Activated CD8-positive, alpha-beta memory T cell treated with anti-CD3 and anti-CD28 coated beads for 36 hours (primary cell): ENCODE measurements around the gene CTAGE9. TPM values are rescaled to one million over a fixed set of nuclear protein-coding genes. Genes with fewer than 3 reads are reported as not detected.
"Not testable (repeated sequence)": the region's sequence is repeated elsewhere in the genome, so short reads cannot be mapped to it uniquely, and the experiment has no call there.

ENCODE experiments used
- CTCF ChIA-PET: fragments of 350-600 bp; sonication (Branson Sonifier 250); formaldehyde crosslinking; loops from one replicate; lab custom pipeline; 2021; ENCODE audit warnings: antibody characterized with exemption; lab: Charles Lee
- POLR2A ChIA-PET: fragments of 350-600 bp; sonication (Branson Sonifier 250); formaldehyde crosslinking; loops from one replicate; lab custom pipeline; 2021; ENCODE audit warnings: antibody characterized with exemption; lab: Charles Lee
- total RNA-seq, 2 experiments: library from RNA; stranded (reverse); gene quantifications; one replicate each; pipeline ENCODE4 v1.2.3, GENCODE V29; 2021

Gene CTAGE9
- total RNA-seq = not detected

DNA sequence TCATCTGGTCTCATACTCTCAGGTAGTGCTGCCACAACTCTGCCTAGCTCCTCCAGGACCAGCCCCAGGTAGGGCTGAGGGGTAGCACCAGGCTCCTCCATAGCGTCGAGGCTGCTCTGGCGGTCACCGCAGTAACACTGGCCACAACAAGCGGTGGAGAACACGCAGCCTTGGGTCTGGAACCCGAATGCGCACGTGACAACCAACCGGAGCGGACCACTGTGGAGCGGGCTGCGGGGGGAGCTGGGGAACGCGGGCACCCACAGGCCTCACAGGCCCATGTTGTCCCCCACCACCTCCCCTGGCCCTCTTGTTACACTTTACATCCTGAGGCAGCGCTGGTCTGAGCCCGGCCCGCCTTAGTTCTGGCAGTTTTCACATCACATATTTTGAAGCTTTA lies at the start of gene CTAGE9:
TSS of gene CTAGE9 (minus strand) at position 101 of the 400 bp plus-strand sequence. CDS start at position 101, 0 bp downstream.
- CTCF ChIA-PET, POLR2A ChIA-PET: not testable (repeated sequence)

- ChIA-PET CTCF (no interaction called here), POLR2A (no interaction called here)
These were observed 48.1 kb upstream of the CTAGE9 start for GRCh38 chr6:131758920-131759319.

DNA sequence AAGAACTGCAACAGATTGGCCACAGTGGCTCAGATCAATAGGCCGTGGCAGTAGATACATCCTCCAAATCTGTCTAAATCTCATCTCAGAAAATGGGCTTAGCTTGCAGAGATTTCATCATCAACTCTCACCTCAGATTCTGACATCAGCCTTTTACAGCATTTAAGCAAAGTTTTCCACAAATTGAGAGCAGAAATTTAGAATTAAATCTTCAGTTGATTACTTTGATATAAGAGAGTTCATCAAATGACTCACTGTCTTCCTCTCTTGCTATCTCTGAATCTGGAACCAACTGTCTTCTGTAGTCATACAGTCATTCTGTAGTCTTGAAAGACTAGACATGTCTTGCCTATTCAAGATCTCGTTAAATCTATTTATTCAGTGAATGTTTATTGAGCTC lies 45.2 kb upstream of the CTAGE9 start:
- POLR2A ChIA-PET = no interaction called here
- CTCF ChIA-PET = no interaction called here

DNA sequence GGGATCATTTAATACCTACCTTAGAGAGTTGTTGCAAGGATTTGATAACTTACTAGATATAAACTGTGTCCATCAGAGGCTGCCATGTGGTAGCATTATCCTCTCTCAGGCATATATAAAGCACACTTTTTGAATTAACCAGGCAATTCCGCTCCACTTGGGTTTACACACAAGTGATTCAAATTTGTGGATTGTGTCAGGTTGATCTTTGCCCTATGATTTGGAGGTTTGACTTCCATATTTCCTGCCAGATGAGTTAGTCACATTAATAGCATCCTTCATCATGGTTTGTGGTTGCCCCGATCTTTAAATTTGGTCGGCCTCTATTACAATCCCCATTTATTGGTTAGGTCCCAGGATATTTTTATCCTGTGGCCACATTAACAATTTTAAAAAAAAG lies 44.8 kb upstream of the CTAGE9 start:
- CTCF ChIA-PET = no interaction called here
- POLR2A ChIA-PET = no interaction called here

DNA sequence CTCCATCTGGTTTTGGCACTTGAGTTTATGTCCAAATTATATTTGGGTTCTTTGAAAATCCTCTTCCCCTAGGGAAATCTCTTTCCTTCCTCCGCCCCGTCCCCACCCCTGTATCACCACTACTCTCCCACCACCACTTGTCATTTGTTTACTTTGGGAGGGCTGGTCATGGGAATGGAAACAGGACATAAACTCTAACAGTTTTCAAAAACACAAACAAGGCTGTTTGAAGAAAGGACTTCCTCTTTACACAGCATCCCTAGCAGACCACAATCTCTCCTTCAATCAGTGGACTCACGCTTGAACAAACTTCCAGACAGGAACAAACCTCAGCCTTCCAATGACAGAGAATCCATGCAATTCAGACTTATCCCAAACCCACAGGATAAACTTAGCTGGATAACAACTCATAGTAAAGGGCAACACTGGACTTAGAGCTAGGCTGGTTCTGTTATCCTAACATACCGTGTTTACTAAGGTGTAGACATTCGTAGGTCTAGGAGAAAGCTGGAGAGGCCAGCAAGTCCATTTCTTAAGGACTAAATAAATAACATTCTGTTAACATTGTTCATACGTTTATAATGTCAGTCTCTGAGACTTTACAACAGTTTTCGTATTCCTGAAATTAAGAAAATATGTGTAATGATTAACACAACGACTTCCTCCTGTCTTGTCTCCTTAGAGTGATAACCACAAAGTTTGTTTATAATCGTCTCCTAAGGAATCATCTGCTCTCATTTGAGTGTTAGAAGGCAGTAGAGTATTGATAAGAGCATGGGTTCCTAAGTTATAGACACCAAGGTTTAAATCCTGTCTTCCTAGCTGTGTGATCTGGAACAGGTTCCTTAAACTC lies 44.1 kb upstream of the CTAGE9 start:
- ChIA-PET CTCF (no interaction called here), POLR2A (no interaction called here)

GRCh38 chr6:131754088-131754487 lies 43.3 kb upstream of the CTAGE9 start:
- CTCF ChIA-PET = no interaction called here
- POLR2A ChIA-PET = no interaction called here

DNA sequence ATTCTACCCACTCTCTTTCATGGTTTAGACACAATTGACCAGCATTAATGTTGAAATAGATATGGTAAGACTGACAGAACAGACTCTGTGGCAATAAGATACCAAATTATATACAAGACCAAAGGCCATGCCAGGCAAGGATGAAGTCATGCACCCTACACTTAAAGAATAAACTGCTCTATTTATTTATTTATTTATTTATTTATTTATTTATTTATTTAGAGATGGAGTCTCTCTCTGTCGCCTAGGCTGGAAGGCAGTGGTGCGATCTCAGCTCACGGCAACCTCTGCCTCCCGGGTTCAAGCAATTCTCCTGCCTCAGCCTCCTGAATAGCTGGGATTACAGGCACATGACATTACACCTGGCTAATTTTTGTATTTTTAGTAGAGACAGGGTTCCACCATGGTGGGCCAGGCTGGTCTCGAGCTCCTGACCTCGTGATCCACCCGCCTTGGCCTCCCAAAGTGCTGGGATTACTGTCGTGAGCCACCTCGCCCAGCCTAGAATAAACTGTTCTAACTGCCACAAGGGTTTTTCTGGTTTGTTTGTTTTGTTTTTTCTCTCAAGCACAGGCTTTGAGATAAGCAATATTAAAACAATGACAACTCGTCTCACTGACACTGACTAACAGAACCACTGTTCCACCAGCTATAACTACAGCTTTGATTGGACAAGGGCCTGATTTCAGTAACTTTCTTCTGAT lies 40.3 kb upstream of the CTAGE9 start:
- CTCF ChIA-PET, POLR2A ChIA-PET: not testable (repeated sequence)

GRCh38 chr6:131749023-131749422 lies 38.2 kb upstream of the CTAGE9 start:
- ChIA-PET CTCF (no interaction called here), POLR2A (no interaction called here)

DNA sequence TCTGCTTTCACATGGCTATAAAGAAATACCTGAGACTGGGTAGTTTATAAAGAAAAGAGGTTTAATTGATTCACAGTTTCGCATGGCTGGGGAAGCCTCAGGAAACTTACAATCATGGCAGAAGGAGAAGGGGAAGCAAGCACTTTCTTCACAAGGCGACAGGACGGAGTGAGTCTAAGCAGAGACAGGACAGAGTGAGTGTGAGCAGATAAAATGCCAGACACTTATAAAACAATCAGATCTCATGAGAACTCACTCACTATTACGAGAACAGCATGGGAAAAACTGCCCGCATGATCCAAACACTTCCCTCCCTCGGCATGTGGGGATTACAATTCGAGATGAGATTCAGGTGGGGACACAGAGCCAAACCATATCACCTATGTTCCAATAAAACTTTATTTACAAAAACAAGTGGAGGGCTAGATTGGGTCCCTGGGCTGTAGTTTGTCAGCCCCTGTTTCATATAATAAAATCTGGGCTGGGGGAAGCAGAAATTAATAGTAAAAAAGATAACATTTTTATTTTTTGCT lies 37.1 kb upstream of the CTAGE9 start:
- POLR2A ChIA-PET = no interaction called here
- CTCF ChIA-PET = no interaction called here

- ChIA-PET CTCF (no interaction called here), POLR2A (no interaction called here)
These were observed 34.7 kb upstream of the CTAGE9 start for GRCh38 chr6:131745476-131745875.

DNA sequence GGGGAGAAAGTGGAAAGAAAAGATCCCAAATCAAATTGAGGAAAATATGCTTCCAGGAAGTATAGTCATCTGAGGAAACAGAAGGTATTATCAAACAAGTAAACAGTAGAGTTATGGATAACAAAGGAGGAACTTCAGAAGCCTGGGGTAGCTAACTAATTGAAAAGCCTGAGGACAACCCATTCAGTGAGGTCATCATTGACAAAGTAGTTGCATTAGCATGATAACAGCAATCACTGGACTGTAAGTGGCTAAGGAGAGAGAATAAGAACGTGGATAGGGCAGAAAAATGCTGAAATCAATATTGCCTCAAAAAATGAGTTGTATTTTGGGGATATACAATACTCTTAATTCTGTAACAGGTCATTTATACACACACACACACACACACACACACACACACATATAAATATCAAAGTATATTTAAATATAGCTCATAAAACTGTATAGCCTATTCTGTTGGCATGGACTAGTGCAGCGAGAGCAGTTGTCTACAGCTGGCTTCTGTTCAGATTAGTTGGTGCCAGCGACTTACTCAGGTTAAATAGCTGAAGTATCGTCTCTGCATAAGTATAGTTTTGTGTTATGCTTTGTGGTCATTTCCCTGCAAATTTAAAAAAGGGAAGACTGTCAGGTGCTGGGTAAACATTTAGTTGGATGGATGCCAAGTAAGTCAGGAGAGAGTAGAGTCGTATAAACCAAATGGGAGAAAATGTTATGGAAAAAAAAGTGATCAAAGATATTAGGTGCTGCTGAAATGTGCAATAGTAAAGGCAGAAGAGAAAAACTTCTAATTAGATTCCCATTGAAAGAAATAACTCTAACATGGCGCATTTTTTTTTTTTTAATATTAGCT lies 33.8 kb upstream of the CTAGE9 start:
- ChIA-PET CTCF (no interaction called here), POLR2A (no interaction called here)

DNA sequence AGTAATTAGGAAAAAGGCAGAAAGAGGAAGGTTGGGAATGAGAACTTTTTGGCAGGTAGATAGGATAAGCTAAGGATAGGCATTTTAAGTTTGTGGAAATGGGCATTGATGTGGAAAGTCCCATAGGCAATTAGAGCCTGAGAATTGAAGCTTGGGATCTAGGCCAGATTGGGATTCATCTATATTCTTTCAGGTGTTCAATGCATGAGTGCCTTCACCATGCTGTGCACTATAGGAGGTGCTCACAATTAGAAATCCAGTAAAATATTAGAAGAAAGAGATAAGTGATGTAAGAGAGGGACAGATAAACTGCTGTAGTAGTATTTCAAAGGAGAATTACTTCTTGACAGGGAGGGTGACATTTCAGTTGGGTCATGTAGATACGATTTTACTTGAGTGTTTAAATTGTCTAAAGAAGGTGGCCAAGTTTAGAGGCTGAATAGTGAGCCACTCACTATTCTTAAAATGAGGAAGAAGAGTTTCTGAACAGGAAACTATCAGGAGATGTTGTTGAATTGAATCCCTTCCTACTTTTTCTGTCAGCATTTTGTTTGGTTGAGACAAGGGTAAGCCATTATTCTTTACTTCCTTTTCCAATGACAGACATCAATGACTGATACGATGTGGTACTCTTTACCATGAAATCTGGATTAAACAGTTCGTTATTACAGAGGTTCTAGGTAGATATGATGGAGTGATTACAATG lies 31.0 kb upstream of the CTAGE9 start:
- ChIA-PET POLR2A (no interaction called here), CTCF (no interaction called here)

- ChIA-PET CTCF (no interaction called here), POLR2A (no interaction called here)
These were observed 29.3 kb upstream of the CTAGE9 start for GRCh38 chr6:131740161-131740560.

DNA sequence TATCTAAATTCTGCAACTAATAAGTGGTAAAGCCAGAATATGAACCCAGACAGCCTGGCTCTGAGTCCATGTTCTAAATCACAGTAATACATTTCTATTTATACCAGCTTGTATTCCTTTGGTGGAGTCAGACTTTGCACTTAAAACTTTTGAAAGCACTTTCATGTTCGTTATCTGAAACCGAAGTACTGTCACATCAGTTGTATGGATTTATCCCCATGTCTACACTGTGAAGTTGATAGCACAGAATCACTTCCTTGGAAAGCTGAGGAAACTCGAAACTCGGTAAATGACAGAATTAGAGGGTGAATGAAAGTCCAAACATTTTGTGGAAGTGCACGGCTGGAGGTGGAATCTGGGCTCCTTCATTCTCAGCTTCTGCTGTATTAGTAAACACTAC lies 28.3 kb upstream of the CTAGE9 start:
- ChIA-PET CTCF (no interaction called here), POLR2A (no interaction called here)

DNA sequence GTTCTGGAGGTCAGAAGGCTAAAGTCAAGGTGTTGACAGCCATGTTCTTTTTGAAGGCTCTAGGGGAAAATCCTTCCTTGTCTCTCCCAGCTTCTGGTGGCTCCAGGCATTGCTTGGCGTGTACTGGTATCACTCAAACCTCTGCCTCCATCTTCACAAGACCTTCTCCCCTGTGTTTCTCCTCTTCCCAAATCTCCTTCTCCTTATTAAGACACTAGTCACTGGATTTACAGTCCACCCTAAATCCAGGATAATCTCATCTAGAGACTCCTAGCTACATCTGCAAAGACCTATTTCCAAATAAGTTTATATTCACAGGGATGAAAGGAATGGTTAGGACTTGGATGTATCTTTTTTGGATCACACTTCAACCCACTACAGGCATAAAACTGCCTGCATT lies 26.0 kb upstream of the CTAGE9 start:
- ChIA-PET CTCF (no interaction called here), POLR2A (no interaction called here)

GRCh38 chr6:131736003-131736596 lies 25.3 kb upstream of the CTAGE9 start:
- POLR2A ChIA-PET = no interaction called here
- CTCF ChIA-PET = no interaction called here

GRCh38 chr6:131733376-131734016 lies 22.7 kb upstream of the CTAGE9 start:
- CTCF ChIA-PET = no interaction called here
- POLR2A ChIA-PET = no interaction called here

DNA sequence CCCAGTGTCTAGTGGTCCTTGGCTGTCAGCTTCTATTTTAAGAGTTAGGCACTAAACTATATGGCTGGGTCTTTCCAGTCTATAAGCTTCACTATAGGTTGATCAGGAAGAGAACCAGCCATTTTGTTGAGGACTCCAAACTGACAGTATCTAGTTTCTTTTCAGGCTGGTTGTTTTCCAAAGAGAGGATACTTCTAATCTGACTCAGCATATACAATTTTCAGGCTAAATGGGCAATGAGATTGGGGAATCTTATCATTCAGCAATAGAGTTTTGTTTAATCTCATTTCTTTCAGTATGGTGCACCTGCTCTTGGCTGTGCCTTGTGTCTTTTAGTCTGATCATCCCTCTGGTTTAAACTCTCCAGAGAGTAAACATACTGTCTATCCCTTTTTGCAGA lies 20.4 kb upstream of the CTAGE9 start:
- POLR2A ChIA-PET = no interaction called here
- CTCF ChIA-PET = no interaction called here

DNA sequence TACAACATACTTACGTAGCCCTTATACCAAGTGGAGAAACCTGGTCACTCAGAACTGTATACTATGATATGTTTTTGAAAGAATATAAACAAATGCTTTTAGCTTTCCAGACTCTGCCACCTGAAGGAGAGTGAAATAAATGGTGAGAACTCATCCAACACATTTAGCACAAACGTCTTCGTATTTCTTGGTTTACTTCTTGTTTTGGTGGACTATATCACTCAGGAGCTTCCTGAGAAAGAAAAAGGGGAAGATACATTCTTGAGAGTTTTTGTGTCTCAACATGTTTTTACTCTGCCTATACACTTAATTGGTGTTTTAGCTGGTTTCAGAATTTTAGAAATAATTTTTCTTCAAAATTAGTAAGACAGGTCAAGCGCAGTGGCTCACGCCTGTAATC lies 19.4 kb upstream of the CTAGE9 start:
- ChIA-PET POLR2A (no interaction called here), CTCF (no interaction called here)
